ENCODE results near the gene ARGLU1.

ARGLU1 gene

DNA sequence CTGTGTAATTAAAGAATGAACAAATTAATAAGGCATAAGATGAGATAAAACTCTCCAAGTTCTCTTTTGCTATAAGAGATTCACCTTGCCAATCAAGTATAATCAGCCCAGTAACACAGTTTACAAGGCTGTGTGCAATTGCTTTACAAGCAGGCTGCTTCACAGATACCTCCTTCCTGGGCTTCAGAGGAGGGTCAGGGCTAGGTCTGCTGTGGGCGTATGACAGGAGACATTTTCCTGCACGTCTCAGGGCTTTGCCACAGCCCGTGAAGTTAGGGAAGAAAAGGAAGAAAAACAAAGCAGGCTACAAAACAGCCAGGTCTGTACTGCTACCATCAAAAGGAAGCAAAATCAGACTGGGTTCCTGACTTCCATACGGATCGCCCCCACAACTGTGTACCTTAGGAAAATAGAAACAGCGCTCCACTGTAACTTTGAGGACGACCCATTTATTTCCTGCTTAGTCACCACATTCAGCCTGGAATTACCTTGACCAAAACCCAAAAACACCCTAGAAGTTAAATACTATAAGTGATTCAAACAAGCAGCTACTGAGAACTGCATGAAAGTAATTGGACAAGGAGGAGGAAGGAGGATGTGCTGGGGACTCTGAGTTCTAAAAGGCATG, 44.9 kb downstream of the ARGLU1 start:
- no peak for DNase-seq

DNA sequence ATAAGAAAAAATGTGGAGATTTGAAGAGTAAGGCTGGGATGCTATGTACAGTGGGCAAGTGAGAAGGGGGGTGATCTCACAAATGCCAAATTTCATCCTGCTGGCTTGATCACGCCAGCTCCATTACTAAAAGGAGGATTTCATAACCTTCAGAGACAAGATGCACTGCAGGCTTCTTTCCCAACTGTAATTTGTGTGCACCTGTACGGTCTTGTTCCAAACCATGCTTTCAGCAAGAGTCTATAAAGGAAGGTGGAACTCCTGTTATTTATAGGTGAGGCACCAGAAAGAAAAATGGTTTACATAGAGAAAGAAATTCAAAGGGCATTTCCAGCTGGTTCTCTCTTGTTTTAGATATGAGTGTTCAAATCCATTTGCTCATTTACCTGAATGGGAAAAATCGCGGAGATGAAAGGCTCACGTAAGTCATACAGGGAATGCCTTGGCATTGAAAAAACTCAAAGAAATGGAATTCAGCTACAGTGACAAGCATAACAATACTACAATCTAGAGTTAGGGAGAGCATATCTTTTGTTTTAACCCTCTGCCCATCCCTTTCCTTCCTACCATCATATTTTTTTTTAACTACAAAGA, 45.7 kb downstream of the ARGLU1 start:
- no peak for DNase-seq

DNA sequence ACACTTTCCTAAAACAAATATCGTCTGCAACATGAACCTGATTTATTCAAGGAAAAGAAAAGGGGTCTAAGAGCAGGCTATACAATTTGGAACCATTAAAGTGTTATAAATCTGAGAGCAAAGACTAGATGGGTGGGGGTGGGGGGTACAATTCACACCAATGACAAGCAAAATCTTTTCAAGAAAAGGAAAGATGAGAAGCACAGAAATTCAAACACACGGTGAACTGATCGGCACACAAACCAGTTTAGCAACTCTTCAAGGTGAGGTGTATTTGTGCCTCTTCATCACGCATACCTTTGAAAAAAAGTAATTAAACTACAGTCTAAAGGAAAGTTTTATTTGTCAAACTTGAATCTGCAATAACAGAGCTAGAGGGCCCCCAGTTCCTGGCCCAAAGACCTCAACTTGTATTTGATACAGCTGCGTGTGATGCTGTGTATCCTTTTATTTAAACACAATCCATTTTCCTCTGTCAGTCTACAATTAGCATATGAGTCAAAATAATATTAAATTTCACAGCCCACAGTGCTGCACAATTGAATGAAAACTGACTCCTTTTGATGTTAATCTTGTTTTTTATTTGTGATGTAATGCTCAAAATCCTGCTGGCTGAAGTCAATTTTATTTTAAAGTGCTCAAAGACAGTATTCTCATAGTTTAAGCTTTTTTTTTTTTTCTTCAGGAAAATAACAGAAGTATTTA, 46.7 kb downstream of the ARGLU1 start:
- no peak for DNase-seq

DNA sequence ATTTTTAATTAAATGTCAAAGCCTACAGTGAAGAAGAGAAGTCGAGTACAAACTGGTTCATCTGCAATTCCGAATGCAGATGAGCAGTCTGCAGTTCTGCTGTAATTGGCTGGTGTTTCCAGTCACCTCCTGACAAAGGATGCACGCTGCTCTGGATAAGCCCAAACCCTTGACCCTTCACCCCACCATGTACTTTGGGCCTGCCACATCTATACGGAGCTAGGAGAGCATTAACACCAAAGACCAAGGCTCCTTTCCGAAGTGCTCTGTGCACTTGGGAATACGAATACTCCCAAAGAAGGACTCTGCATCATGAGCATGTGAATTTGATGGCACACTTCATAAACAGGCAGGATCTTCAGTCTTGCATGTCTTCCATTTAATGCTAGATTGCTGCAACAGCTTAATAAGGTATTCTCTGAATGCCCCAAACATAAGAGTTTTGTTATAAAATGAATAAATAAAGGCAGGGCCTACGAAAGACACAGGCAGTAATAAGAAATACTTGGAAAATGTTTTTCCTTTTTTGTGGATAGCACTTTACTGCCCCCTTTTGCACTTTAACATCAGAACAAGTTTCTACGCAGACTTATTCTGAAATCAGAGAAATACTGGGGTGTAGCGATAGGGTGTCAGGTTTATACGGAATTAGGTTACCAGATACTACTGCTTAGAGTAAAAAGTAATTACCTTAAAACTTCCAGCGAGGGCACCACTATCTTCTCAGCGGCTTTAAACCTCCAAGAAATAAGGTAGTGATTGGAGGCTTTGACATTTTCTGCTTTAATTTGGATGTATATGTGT, 47.5 kb downstream of the ARGLU1 start:
- no peak for DNase-seq

DNA sequence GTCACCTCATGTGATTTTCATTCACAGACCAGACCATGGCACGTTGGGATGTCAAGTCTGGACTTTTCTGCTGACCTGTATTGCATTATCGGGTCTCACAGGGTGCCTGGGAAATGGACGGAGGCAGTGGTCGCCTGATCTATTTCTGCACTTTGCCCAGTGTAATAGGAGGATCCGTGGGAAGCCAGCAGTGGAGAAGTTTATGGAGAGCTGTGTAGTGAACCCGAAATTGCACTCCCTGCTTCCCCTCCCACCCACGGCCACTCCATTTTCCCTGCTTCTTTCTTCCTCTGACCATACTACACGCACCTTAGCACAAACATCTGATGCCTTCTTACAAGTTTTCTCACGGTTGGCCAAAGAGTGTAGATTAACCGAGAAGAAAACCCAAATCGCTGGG, 49.4 kb downstream of the ARGLU1 start:
- DNase-seq, result no peak

DNA sequence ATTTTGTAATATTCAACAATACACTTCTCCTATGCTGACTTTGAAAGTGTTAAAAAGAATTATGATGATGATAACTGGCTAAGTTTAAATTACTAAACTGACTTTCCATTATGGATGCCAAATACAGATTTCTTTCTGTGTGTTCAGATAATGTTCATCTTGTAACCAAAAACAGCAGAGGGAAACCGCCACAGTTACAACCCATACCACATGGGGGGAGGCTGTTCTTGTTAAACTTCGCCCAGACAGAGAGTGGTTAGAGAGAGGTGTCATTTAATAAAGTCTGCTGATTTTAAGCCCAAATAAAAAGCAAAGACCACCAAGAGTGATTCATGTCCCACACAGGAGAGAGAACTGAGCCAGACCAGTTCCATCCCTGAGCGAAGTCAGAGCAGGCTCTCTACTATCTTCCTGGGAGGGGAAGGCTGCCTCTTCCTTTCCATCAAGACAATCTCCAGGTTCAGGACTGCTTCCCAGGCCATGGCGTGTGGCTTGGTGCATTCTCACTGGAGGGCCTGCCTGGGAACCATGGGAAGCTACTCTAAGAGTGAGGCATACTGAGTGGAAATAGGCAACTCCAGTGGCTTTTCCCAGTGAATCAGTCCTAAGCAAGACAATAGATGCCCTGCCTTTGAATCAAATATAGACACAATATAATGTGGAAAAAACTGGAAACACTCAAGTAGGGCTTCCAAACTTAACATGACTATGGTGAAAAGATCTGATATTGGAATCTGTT, 50.7 kb downstream of the ARGLU1 start:
- no peak for DNase-seq

DNA sequence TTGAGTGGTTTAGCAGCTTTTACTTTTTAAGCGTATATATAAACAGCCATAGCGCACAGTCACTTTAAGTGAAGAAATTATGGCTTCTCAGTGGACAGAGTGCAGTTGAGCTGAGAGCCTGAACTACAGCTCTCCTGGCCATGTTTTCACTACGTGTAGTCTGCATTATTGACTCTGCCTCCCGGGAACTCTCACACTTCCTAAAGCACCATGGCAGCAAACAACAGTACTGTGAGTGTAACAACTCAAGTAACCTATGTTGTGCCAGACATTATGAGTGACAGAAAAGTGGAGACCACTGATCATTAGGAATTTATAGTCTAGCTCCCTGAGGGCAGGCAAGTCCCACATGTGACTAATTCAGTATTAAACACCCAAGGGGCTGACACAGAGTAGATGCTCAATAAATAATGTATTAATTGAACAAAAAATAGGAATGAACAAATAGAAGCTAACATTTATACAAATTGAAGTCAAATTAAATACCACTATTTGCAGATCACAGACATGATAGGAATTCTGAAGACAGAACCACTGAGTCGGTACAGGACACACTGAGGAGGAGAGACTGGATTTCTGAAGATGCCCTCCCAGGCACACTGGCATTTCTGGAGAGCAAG, 52.2 kb downstream of the ARGLU1 start:
- DNase-seq, result no peak

DNA sequence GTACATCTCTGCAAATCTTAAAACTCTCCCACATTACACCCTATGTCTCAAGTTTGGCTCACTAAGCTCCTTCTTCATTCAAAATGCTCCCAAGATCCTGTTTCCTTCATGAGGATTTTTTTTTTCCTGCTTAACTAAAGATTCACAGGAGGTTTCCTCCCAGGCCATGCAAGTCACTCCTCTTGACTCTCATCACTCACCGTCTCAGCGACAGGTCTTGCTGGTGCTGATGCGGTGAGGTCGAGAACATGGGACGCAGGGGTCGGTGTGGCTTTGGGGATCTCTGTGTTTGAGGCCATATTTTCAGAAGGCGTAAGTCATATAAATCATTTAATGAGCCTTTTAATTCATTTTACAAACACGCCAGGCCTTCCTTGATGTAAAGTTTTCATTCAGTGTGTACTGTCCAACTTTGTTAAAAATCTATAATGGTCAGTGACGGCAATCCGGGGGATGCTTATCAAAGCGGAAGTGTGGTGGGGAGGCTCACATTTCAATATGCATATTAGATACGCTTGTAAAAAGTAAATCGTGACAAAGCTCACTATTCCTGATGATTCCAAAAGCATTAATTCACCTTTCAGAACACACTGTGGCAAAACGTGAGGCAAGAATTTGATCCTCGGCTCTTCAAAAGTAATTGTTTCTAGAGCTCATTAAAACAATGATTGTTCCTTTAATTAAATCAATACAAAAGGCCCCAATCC, 52.9 kb downstream of the ARGLU1 start:
- DNase-seq, result no peak

DNA sequence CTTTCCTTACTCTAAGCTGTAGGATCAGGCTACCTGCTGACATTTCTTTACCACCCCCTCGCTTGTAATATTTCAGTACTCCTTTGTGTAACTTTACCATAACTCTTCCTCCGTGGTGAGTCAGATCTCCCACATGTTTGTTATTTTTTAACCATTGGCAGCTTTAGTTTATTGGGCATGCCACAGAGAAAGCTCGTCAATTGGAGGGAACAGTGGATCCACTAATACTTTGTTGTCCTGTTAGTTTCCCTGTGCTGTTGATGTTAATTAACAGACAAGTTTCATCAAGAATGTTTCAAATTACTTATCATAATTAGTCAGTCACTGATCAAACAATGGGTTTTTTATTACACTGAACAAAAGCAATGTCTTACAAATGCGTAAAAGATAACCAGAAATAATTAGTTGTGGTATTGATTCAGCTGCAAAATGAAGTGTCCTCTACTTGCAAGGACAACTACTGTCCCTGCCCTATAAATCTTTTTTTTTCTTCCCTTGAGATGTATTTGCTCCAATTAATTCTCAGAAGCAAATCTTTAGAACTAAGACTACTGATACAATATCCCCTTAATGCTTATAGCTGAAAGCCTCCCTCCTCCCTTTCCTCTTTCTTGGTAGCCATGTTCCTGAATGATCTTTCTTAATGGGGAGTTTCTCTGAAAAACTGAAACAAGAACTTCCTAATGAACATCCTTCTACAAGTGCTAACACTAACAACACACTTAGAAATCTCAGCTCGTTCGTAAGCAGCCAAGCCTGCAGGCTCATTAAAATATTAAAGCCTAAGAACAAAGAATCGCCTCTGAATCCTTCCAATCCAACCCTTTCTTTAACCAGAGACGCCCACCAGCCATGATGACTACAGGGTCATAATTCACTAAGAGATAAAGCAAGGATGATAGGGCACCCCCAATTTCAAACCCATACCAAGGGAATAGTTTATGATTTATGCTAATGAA, 54.6 kb downstream of the ARGLU1 start:
- DNase-seq, result no peak

DNA sequence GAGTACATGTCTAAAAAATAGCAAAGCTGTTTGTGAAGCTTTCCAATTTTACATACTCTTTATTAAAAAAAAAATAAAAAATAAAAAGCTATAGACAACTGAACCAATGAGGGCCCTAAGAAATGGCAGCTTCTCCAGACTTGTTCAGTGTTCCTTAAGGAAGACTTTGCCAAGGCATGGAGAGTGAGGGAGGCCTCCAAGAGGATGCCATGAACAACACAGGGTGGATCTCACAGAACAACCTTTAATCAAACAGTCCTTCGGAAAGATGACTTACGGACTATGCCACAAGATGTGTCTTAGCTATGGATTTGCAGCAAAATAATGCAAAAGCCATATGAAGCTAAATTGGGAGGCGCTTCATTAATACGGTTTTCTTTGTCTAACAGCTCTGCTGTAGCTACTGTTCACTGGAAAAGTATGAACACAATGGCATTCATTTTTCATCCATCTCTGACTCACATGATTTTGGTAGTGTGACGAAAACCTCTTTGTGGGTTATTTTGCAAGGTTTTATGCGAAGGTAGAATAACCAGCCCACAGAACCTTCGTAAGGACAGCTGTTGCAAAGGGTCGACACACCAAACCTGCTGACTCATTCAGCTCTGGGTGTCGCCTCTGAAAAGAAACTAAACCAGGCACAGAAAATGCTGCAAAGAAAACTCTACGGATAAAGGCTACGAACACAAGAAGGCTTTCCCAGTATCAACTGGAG, 60.2 kb downstream of the ARGLU1 start:
- DNase-seq, result no peak

DNA sequence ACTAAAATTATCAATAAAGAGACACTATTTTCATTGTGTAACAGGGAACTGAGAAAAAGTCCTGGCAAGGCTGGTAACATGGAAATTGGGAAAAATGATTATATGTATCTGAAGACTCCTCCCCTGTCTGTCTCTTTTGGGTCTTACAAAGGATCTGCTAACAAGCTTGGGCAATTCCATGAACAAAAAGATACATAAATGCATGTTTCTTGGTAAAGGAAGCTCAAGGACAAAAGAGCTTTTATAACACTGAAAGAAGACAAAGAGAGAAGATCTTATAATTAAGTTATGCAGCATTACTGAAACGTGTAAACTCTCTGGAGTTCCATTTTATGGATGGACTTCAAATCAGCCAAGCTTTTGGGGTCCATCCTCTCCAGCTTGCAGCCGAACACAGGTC, 61.7 kb downstream of the ARGLU1 start:
- no peak for DNase-seq

DNA sequence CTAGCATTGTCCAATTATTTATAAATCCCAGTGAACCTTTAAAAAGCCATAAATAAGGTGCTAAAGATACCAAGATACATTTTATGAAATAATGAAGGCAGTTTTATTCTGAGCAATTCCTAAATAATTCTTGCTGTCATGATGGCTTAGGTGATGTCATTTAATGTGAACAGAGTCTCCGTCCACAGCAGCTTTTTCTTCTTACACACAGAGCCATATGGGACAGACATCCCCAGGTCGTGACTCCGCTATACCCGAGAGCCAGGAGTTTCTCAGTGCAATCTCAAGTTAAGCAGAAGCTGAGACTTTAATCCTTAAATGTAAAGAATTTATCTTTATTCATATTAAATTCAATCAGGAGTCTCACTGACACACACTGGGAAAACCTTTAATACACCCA, 62.2 kb downstream of the ARGLU1 start:
- no peak for DNase-seq

DNA sequence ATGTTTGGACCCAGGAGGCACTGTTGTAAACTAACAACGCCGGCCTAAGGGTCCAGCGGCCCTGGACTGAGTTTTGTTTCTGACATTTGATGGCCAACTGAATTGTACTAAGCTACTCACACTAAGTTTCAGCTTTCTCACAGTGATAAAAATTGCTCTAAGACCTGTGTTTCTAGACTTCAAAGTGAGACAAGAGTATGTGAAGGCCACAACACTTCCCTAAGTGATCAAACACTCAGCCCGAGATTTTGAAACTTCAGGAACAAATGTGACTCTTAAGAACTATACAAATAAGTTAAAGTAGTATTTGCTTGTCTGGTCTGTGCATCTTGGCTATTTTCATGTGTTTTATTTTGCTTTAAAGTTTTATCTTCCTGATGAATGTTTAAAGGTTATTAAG, 62.6 kb downstream of the ARGLU1 start:
- DNase-seq, result no peak

DNA sequence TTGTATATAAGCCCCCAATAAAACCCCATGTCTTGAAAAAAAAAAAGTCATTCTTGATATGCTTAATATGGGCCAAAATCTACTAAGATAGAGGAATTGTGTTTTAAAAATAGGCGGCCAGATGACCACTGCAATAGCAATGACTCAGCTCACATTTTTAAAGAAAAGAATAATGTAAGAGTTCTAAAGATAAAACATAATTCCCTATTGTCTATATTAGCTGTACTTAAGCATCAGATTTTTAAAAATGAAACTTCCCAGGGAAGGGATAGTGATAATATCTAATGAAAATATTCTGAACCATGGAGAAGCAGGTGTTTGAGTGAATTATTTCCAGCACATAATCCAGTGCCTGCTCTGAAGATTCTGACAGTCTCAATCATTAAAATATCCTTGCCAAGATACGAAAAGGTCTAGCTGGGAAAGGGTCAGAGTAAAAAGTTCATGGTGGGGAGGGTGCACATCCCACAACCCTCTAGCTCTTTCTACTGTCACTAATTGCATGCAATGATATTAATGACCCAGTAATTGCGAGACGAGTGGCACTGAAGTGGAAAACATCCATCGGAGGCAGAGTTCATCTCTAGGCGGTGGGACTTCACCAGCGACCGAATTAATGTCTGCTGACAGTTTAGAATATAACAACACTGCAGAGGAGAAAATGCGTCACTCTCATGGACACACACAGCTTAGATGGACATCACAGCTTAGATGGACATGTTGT, 64.0 kb downstream of the ARGLU1 start:
- no peak for DNase-seq

DNA sequence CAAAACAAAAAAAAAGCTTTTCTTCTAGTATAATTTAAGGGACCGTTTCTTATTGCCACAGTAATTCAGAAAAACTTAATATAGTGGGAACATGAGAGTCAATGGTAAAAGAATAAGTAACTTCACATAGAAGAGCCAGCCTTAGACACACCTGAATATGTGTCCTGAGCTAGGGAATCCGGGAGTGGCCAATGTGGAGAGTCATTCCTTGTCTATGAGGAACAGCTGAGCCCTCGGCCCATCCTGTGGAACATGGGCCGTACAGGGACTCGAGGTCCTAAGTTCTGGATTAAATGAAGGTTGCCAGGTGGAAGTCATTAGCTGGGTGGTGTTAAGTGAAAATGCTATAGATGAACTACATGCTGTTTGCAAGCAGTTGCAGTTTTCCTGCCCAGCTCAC, 64.7 kb downstream of the ARGLU1 start:
- no peak for DNase-seq

DNA sequence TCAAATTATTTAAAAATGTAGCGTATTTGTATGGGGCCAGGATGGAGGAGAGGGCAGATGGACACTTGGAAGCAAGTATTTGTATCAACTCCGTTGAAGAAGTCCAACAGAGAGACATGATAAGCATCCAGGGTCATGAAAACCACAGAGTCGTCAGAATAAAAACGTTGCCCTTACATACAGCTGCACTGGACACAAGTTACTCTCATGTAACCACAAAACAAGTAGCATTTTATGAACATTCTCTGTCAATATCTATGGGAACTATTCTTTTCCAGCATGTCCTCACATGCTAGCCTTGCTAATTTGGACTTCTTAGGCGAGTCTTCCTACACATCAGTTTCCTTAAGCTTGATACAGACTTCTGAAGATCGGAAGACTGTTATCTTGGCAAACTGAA, 67.5 kb downstream of the ARGLU1 start:
- no peak for DNase-seq

DNA sequence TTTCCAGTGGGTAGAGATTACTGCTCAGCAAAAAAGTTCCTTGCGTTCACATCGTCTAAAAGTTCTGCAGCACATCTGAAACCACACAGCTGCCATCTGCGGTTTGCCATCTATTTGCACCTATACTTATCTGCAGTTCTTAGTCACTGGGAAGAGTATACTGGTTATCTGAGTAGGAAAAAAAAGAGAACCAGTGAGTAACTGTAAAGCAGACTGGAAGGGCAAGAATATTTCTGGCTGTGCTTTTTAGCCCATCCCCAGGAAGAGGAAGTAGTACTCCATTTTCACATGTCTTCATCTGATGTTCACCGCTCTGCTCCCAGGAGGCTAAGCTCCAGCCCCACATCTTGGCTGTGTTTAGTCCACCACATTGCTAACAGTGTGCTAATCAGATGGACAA, 68.0 kb downstream of the ARGLU1 start:
- no peak for DNase-seq

DNA sequence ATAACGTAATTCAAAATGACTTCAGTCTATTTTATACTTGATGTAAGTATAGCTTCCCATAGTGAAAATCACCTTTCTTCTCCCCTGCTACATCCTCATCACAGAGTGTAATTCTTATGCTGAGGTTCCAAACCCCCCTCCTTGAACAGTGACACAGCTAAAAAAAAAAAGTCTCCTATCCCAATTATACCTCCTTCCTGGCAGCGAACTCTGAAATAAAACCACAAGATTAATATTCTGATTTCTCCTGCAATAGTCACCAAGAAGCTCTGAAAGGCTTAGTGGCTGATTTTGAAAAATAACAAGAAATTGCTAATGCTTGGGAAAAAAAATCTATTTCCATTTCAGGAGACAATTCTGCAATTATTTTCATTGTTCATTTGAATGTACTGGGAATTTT, 68.8 kb downstream of the ARGLU1 start:
- DNase-seq, result no peak

DNA sequence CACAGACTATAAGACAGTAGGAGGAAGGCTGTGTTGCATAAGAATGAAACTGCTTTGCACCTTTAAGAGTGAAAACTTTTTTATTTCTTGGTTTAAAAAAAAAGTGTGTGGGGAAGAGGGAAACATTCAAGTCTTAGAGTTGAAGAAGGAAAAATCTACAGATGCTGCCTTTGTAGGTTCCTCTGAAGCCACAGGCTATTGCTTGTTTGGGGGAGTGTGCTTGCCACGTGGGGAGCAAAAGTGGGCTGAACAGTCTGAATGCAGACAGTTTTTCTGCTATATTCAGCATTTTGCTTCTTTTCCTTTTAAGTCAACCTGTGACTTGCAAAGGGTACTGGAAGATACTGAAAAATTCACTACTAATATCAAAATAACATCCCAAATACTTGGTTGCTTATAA, 69.4 kb downstream of the ARGLU1 start:
- DNase-seq, result no peak

Measured in NCI-H524 treated with DMSO at 0.1 percent for 48 hours (cell line).